ENCODE measurements around the gene IL4R.
A peak's percentile ranks its signal among the peaks of the same experiment; 100 is the strongest.

The IL4R gene

DNA sequence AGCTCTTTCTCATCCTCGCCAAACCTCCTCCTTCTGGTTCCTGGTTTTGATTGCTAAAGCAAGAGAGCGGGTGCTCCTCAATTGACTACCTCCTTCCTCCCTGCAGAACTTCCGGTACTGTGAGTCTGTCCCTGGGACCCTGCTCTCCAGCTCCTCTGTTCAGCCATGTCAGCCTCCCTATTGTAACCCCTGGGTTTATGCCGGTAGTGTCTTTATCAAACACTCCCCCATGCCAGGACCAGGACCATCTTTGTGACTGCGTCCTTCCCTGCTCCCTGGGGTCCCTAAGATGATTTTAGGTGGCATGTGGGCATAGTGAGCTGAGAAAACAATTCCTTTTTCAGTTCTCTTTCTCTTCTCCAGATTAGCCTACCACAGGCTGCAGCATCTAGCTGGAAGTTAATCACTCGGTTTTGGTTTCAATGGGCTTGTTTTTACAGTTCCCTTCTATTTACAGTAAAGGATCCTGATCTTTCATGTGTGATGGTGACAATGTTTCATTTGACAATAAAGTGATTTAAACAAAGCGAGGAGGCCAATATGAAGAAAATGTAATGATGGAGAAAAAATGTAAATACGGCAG is 60.5 kb downstream of the IL4R start:
- no peak for DNase-seq (ENCODE audit: low read depth, low spot score)
- TF ChIP-seq, protein P1, sequence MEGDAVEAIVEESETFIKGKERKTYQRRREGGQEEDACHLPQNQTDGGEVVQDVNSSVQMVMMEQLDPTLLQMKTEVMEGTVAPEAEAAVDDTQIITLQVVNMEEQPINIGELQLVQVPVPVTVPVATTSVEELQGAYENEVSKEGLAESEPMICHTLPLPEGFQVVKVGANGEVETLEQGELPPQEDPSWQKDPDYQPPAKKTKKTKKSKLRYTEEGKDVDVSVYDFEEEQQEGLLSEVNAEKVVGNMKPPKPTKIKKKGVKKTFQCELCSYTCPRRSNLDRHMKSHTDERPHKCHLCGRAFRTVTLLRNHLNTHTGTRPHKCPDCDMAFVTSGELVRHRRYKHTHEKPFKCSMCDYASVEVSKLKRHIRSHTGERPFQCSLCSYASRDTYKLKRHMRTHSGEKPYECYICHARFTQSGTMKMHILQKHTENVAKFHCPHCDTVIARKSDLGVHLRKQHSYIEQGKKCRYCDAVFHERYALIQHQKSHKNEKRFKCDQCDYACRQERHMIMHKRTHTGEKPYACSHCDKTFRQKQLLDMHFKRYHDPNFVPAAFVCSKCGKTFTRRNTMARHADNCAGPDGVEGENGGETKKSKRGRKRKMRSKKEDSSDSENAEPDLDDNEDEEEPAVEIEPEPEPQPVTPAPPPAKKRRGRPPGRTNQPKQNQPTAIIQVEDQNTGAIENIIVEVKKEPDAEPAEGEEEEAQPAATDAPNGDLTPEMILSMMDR (IDR thresholded peaks at IDR 0.05; ENCODE audit: low read depth, low read length), result no peak
- no peak overlapping the region for H3K4me3 ChIP-seq (ENCODE audit: low read depth, low read length)
- in situ Hi-C loops (cut with HindIII; ENCODE audit: low sequenced_read_pairs), result no loop called here

DNA sequence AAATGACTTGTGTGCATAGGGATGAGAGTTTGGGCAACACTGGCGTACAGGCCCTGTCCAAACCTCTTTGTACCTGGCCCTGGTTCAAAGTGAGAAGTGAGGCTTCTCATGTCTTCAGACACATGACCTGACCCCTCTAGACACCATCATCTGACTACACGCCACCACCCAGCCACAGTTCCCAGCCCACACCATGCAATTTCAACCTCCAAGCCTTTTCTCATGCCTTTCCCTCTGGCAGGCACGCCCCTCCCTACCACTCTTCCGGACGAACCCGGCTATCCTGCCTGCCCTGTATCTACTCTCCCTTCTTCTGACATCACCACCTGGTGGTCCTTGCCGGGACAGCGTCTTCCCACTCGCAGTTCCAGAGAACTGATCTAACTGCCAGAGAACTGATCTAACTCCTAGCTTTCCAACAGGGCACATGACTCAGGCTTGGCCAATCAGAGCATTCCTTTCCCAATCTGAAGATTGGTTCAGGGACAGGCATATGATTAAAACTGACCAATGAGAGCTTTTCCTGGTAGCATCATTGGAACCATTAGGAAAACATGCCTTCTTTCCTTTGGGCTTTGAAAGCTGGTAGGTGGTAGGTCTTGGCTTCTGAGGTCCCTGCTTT is 61.1 kb downstream of the IL4R start:
- H3K4me3 ChIP-seq (ENCODE audit: low read depth, low read length), result no peak overlapping the region
- in situ Hi-C loops (cut with HindIII; ENCODE audit: low sequenced_read_pairs), result no loop called here
- TF ChIP-seq, protein P1 (IDR thresholded peaks at IDR 0.05; ENCODE audit: low read depth, low read length), result peak; percentile 65
- peak; percentile 83 for DNase-seq (ENCODE audit: low read depth, low spot score)

DNA sequence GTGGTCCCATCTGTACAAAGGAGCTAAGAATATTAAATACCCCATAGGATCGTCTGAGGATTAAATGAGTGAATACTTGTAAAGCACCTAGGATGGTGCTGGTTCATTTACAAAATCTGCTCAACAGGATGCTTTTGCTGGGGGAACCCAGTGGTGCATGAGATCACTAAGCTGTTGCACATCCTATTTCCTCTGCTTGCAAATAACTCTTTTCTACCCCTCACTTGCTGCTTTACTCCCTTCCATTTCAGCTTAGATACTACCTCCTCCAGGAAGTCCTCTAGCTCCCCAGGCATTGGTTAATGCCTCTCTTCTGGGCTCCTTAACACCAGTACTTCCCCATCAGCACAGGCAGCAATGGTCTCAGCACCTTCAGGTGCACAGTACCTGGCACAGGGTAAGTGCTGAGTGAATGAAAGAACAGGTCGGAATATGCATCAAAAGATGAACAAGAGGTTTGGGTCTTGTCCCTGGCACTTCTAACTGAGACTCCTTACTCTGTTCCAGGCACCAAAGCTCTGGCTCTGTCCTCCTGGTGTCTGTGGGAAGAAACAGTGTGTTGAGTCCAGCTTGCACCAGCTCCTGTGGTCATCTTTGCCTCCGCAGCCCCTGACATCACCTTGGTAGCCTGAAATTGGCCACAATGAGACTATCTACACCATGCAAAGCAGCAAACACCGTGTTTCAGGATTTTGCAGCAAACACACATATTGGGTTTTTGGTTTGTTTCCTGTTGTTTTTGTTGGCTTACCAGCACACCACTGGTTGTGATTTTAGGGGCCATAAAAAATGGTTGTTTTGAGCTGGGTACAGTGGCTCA is 64.1 kb downstream of the IL4R start:
- H3K4me3 ChIP-seq (ENCODE audit: low read depth, low read length), result no peak overlapping the region

DNA sequence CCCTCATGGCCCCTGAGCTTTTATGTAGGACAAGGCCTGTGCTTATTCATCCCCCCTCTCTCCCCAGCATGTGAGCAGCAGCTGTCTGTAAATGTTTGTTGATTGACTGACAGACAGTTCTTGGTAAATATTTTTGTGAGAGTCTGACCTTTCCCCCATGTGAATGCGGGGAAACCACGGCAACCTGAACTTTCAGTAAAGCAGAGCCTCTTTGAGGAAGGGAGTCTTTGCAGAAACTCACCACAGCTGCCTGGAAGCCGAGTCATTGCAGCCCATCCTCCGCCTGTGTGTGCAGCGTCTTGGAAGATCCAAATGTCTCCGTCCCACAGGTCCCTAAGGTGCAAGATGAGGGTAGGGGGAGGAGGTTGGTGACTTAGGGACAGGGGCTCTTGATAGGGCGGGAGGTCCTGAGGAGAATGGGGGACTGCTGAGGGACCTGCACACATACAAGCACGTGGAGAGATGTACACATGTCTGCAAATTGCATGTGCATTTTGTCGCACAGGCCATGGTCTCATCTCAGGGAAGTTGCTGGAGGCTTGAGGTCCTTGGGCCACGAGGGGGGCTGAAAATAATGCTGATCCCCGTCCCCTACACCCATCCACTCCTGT is 65.2 kb downstream of the IL4R start:
- in situ Hi-C loops (cut with HindIII; ENCODE audit: low sequenced_read_pairs), result no loop called here
- TF ChIP-seq, protein P1 (IDR thresholded peaks at IDR 0.05; ENCODE audit: low read depth, low read length), result no peak
- peak; percentile 20 for DNase-seq (ENCODE audit: low read depth, low spot score)
- H3K4me3 ChIP-seq (ENCODE audit: low read depth, low read length), result no peak overlapping the region

More for the DNA sequence above, 64.1 kb downstream of the IL4R start:
- no peak for DNase-seq (ENCODE audit: low read depth, low spot score)
- in situ Hi-C loops (cut with HindIII; ENCODE audit: low sequenced_read_pairs), result no loop called here
- TF ChIP-seq, protein P1 (IDR thresholded peaks at IDR 0.05; ENCODE audit: low read depth, low read length), result no peak

DNA sequence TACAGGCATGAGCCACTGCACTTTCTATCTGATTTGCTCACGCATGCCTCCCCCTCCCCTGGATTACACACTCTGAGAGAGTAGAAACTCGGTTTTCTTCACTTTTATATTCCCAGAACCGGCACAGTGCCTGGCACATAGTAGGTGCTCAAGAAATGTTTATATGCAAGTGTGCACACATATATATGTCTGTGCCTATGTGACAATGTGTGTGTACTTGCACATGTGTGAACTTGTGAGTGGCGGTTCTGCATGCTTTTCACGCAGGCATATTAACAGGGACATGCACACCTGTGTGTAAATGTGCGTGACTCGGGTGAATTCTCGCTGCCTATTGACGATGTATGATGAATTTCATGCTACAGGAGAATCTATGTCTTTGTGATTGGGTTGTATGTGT is 66.1 kb downstream of the IL4R start:
- TF ChIP-seq, protein P1 (IDR thresholded peaks at IDR 0.05; ENCODE audit: low read depth, low read length), result no peak
- no peak overlapping the region for H3K4me3 ChIP-seq (ENCODE audit: low read depth, low read length)
- DNase-seq (ENCODE audit: low read depth, low spot score), result no peak
- in situ Hi-C loops (cut with HindIII; ENCODE audit: low sequenced_read_pairs), result no loop called here

DNA sequence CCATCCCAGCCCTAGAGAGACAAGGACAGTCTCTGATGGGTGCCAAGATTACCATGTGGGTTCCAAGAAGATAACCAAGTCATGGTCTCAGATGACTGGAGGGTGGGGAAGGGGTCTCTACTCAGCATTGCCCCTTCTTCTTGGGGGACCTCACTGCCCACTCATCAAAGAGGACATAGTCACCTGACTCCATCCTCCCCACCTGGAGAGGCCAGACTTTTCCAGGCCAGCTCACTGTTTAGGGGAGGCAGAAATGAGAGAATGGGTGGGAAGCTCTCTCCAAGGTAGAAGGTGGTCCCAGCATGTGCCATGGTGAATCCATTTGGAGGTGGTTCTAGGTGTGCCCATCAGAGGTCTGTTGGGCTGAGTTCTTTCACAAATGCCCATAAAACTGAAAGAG is 67.5 kb downstream of the IL4R start:
- TF ChIP-seq, protein P1 (IDR thresholded peaks at IDR 0.05; ENCODE audit: low read depth, low read length), result no peak
- no peak for DNase-seq (ENCODE audit: low read depth, low spot score)
- in situ Hi-C loops (cut with HindIII; ENCODE audit: low sequenced_read_pairs), result no loop called here
- no peak overlapping the region for H3K4me3 ChIP-seq (ENCODE audit: low read depth, low read length)
